T-helper 1 cell treated with Interleukin-12 subunit alpha and Interleukin-12 subunit beta and Interleukin-4 antibody, amounts not matched to agents 30 ng/mL and 1 ng/mL, for 36 hours (primary cell): ENCODE results near the gene RAPGEF4. TPM values are rescaled to one million over a fixed set of nuclear protein-coding genes. Genes with fewer than 3 reads are reported as not detected.

Experiments
- intact Hi-C: fragments of 100-400 bp; cut with micrococcal nuclease; formaldehyde crosslinking; loops from one replicate; pipeline ENCODE4 v1.15.1; 2024
- total RNA-seq: library from RNA; stranded (reverse); gene quantifications from 2 replicates; pipeline ENCODE4 v1.2.3, GENCODE V29; 2022

The RAPGEF4 gene
- total RNA-seq, 1 donor from 2014 or later = 1.0 TPM

DNA sequence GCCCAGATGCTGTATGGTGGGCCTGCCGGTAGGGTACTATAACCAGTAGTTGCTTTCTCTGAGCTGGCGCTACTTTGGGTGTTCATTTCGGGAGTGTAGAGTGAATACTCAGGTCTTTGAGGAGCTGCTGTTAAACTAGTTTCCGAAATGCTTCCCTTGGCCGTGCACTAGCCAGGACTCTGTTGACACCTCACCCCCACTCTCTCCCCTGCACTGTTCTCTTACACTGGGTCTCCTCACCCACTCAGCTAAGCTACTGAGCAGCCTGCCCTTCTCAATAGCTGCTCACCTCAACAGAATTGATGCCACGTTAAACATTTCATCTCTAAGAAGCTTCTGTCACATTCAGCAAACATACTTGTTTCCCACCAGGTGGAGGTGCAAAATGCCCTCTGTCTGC lies 86.9 kb downstream of the RAPGEF4 start:
- intact Hi-C loops = no loop called here

DNA sequence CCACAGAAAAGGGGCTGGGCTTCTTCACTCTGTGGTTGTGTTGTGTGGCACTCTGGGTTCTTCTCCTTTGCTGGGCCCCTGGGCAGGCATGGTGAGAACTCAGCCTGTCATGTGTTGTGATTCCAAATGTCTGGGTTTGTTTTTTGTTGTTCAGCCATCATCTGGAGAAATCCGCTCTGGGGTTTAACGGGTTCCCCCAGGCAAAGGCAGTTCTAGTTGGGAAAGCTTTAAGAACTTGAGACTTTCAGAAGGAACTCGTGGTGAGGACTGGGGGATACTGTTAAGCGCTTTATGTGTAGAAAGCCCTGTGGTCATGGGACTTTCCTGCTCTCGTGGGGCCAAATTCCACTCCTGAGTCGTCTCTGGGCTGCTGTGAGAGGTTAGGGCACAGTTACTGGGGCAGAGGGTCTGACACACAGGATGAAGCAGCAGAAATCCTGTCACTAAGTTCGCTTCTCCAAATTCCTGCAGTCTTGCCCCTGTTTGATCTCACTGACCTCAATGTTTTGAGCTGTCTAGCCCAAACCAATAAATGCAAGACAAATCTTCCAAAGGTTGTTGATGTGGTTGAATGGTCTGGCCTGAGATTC lies 87.7 kb downstream of the RAPGEF4 start:
- intact Hi-C loops = no loop called here

DNA sequence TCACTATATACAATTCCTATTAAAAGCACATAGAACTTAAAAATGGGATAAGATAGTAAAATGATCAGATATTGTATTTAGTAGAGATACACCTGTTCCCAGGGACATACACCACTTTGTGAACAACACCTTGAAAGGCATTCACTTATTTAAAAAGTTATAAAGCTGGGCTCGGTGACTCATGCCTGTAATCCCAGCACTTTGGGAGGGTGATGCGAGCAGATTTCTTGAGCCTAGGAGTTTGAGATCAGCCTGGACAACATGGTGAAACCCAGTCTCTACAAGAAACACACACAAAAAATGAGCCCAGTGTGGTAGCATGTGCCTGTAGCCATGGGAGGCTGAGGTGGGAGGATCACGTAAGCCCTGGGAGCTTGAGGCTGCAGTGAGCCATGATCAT lies 90.9 kb downstream of the RAPGEF4 start:
- intact Hi-C loops = no loop called here

DNA sequence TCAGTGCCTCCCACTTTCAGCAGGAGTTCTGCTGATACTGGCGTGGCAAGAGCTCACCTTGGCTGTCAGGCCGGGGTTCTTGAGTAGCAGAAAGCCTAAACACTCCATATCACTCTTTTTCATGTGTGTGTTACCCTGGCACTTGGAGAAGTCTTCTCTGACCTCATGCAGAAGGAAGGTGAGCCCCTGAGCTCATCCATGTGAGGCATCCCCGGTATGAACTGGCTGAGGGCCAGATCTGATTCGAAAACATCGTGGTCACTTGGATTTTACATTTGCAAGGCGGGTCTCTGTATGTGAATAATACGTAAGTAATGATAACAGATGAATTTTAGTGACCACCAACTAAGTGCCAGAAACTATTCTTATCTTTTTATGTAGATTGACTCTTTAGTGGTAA lies 93.6 kb downstream of the RAPGEF4 start:
- intact Hi-C loops = no loop called here

DNA sequence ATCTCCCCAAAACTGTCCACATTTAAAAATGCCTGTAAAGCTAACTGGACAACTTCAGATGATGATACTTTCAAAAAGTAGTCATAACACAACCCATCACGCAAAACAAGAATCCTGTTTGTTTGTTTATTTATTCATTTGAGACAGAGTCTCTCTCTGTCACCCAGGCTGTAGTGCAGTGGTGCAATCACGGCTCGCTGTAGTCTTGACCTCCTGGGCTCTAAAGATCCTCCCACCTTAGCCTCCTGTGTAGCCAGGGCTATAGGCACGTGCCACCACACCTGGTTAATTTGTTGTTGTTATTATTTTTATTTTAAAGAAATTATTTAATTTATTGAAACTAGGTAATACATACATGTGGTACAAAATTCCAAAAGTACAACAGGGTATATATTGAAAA lies 94.8 kb downstream of the RAPGEF4 start:
- intact Hi-C loops = no loop called here

DNA sequence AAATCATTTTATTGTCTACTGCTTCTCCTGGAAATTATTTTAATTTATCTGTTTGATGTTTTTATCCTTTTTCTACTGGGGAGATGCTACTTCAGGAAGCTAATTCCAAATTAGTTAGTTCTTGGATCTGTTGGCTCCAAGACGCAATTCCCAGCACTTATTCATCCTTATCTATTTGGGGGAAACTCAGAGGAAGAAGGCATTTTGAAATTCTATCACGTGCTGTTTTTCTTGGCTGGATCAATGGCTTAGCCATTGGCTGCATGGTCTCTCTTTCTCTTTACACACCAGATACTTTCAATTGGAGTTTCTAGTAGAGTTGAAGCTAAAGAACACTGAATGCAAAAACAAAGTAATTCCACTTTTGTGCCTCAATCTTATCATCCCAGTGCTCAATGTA lies 98.3 kb downstream of the RAPGEF4 start:
- intact Hi-C loops = no loop called here

DNA sequence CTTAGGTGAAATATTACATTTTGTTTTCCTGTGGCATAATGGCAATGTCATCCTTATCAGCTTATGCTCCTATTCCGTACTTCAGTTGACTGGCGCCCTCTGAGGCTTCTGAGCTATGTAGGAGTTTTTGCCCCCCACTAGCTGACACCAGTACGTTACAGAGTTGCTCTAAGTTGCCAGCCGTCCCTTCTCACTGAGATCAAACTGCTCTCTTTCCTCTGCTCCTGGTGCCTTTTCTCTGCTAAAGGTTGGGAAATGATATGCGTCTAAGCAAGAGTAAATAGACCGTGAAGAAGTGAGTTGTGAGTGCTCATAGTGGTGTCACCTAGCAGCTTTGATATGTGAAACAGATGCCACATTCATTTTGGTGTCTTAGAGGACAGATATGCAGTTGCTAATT lies 99.2 kb downstream of the RAPGEF4 start:
- intact Hi-C loops = no loop called here

DNA sequence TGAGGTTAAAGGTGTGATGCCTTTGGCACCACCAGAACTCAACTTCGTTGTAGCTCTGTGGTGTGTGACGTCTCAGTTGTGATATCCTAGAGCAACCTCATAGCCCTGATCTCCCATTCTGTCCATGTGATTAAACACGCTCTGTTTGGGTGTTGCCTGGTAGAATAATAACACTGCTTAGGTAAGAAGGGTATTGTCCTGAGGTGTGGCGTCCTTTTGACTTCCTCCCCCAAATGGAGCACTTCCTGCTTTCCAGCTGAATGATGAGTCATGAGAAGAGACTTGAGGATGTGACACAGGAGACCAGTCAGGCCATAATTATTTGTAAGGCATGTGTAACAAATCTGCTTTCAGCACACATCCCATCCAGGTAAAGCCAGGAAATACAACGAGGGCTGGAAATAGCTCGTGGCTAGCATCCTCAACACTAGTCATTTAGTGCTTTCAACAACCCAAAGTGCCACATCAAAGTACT lies 100.7 kb downstream of the RAPGEF4 start:
- intact Hi-C loops = no loop called here

DNA sequence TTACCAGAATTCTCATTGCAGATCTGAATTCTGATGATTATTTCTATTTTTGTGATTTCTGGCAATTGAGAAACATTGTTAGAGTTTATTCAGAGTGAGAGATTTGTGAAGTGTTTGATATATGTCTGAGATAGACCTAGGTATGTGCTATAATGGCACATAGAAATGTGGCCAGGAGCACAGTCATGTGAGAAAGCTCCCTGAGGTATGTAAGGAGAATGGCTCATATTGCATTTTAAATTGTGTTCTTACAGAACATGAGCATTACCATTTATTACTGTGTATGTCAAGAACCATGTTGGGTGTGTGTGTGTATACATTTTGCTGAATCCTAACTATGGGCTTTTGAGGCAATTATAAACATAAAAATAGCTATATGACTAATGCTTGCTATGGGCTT lies 101.2 kb downstream of the RAPGEF4 start:
- intact Hi-C loops = no loop called here

DNA sequence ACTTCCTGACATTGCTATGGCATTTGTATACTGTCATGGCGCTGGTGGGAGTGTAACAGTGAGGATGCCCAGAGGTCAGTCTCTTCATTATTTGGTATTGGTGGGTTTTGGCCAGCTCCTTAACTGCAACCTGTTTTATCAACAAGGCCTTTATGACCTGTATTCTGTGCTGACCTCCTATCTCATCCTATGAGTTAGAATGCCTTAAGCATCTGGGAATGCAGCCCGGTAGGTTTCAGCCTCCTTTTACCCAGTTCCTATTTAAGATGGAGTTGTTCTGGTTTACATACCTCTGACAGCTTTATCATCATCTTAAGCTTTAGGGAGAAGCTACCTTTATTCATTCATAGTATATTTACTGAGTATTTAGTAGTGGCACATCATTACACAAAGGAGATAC lies 103.8 kb downstream of the RAPGEF4 start:
- intact Hi-C loops = no loop called here

DNA sequence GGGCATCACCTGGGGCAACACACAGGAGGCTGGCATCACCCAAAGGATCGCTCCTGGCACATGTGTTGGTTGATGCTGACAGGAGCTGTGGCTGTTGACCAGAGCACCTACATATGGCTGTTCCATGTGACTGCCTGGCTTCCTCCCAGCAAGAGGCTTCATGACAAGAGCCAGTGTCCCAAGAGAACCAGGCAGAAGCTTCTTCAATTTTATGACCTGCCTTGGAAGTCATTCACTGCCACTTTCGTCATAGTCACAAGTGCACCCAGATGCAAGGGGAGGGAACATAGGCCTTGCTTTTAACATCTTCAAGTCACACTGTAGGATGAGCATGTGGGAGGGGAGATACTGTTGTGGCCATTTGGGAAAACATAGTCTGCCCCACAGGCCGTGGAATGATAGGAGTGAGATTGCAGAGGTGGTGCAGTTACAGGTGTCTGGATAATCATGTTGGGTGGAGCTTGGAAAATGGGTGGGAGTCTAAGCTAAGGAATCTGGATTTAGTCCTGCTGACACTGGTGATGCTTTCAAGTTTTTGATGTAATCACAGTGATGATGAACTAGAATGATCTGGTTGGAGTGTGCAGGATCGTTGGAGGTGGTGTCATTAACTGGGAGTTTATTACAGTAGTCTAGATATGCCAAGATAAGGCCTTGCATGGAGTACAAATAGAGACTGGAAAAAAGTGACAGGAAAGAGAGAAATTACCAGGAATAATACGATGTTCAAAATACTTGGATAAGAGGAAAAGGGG lies 107.0 kb downstream of the RAPGEF4 start:
- intact Hi-C loops = no loop called here

DNA sequence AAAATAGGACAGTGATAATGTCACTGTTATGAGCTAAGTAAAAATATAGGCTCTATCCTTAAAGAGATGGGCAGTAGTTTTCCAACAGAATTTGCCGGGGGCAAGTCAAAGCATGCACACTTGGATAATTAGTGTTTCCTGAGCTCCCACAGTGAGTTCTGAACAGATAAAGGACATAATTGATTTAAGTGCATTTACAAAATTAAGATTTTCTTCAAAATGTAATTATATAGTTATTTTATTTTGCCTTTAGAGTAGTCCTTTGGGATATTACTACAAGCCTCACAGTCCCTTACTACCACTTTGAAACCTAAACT lies 107.6 kb downstream of the RAPGEF4 start:
- intact Hi-C loops = no loop called here

DNA sequence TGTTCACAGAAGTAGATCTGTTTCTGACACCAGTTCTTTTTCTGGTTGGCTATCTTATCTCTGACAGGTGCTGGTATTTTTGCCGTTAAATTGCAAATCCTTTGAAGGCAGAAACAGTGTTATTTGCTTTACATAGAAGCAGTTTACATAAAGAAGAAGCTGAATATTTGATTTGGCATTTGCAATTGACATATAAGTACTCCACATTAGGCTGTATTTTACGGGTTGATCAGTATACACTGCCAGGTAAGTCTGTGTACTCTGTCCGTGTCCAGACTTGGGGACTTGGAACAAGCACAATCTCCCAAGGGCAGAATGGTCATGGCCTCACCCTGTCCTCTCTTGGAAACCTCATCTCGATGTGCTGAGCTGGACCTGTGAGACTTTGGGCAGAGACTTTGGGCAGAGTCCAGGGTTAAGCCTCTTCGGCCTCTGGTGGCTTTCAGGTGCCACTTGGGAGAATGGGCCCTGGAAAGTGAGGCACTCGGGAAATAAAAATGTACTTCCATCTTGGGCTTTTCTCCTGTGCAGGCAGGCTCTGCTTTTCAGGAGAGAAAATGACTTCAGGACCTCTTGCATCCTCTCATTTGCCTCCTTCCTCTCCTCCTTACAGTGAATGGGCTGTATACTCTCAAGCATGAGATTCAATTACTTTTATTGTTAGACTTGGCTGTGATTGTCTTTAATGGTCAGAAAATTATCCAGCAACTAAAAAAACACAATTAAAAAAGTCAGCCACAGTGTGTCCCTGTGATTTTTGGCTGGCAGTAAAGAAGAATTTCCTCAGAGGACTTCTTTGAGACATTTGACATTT lies 108.5 kb downstream of the RAPGEF4 start:
- intact Hi-C loops = no loop called here

DNA sequence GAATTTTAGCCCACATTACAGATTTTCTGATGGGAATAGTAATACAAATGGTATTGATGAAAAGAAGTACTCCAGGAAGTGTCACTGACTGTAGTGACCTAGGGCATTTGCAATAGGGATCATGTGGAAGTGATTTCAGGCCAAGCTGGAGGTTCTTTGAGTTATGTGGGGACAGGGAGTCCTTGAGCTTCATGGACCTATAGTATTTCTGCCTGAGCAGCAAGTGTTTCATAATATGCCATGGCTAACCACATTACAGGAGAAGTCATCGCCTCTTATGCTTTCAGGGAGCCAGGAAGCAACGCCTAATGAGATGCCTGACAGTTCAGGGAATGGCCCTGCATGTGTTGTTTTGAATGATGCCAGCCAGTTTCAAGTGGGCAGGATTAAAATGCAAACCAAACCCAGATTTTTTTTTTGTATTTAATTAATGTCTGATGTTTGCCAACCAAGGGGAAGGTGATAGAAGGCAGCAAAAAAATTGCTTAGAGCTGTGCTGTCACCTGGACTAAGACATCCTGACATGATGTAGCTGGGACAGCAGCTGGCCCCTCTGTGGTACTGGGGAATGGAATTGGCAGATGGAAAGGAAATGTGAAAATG lies 109.5 kb downstream of the RAPGEF4 start:
- intact Hi-C loops = no loop called here

DNA sequence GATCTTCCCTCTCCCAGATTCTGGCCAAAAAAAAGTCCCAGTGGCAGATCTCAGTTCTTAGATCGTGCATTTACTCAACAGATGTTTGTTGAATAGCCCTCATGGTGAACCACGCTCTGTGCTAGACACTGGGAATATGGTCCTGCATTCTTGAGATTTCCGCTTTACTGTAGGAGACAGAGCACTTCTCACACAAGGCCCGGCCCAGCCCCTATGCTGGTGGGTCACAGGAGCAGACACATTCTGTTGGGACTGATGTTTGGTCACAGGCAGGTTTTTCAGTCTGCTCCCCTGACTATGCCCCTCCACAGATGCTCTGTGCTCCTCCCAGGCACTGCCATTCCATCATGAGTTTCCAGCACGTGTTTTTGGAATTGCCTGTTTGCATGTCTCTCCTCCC lies 110.9 kb downstream of the RAPGEF4 start:
- intact Hi-C loops = no loop called here

DNA sequence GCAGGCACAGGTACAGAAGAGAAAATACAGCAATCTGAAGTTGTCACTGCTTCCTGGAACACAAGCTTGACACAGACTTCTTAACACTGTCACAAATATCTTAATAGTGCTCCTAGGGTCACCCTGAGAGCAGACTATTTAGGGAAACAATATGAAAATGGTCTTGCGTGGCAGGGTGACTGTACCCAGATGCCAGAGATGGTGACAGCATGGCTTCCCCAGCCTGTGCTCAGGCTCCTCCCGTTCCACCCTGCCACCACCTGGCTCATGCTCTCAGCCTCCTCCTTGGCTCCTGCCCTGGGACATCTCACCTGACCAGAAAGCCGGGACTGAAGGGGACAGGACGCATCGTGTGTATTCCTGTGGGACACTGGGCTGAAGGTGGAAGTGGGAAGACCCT lies 111.5 kb downstream of the RAPGEF4 start:
- intact Hi-C loops = no loop called here

DNA sequence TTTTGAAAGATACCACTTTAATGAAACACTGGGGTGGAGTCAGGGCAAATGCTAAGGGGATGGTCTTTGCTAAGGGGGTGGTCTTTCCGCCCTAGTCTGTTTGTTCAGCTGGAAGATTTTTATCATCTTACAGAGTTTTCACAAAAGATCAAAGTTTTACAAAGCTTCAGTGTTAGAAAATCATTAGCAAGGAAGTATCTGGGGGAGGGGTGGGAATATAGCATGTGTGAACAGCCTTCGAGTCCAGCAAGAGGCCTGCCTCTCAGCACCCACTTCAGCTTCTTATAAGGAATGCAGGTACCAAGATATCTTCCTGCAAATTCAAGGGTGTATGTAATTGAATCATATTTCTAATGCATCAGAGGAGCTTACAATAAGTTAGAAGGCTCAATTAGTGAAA lies 112.9 kb downstream of the RAPGEF4 start:
- intact Hi-C loops = no loop called here

DNA sequence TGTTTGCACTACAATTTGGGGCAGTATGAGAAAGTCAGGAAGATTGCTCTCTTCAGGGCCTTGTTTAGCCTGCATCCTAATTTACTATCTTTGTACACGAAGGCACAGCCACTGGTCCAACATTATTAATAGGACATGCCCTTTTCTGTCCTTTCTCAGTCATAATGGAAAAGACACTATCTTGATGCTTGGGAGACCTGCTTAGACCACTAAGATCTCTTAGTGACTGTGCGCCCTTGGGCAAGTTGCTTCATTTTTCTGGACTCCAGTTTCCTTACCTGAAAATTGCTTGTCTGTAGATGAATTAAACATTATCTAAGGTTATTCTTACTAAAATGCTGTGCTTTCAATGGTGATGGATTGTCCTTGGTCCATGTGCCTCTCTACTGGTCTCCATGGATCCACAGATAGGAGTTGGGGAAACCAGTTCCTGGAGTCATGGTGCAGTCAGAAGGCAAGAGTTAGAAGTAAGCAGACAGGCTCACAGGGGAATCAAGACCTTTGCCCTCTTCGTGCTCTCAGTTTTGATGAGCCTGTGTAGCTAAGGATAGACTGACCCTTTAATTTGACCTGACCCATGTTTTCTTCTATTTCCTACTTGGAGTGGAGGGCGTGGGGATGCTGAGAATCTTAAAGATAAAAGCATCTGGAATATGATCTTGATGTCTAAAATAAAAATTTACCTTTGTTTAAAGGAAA lies 114.0 kb downstream of the RAPGEF4 start:
- intact Hi-C loops = no loop called here

DNA sequence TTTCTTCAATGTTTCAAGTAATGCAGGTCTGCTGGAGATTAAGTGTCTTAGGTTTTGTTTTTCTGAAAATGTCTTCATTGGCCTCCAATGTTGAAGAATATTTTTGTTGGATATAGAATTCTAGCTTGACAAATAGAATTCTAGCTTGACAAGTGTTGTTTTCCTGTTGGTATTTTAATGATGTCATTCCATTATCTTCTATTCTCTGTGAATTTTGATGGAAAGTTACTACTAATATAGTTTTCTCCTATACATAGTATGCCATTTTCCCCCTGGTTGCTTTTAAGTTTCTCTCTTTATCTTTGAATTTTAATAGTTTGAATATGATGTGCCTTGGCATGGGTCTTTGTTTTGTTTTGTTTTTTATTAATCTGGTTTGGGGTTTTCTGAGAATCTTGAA lies 119.9 kb downstream of the RAPGEF4 start:
- intact Hi-C loops = no loop called here

DNA sequence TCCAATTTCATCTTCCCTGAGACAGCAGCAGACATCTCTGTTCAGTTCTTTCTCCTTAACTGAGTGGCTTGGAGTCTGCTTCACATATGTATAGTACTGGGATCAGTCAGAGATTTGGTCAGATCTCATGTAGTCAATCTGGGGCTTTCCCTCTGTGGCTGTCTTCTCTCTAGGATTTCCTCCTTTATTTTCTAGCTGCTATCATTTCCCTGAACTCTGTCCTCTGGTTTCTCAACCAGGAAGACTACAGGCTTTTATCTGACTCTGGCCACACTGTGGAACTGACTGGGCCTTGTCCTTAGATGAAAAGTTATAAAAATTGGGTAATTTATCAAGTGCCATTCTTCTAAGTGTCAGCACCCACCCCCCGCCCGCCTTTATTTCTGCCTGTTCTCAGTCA lies 121.0 kb downstream of the RAPGEF4 start:
- intact Hi-C loops = no loop called here

DNA sequence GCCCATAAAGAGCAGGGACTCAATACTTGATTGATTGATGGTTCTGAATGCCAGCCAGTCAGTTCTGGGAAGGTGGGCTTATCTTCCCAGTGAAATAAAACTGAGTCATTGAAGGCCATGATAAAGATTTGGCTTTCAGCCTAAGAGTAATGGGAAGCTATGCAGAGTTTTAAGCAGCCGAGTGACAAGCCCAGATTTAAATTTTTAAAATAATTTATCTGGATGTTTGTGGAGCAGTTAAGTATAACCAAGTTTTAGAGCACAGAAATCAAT lies 122.8 kb downstream of the RAPGEF4 start:
- intact Hi-C loops = no loop called here
